NB4 (cell line): ENCODE results near the gene ASAP2.

Experiments
- DNase-seq: peaks from one replicate; pipeline ENCODE4 v3.0.0; 2010; ENCODE audit warnings: low read depth
- H3K4me3 ChIP-seq: one replicate; pipeline ENCODE4 v1.5.1; 2011; ENCODE audit warnings: mild to moderate bottlenecking, low read depth, low read length, moderate library complexity
- CTCF ChIP-seq: IDR thresholded peaks from one replicate; pipeline ENCODE4 v1.5.1; 2012; ENCODE audit warnings: low read depth, low read length
- MYC ChIP-seq: IDR thresholded peaks from 2 replicates; pipeline ENCODE4 v1.6.1; 2011; ENCODE audit warnings: low read depth, low read length
- POLR2A ChIP-seq: IDR thresholded peaks from 2 replicates; pipeline ENCODE4 v1.6.1; 2011; ENCODE audit warnings: mild to moderate bottlenecking; ENCODE audit not compliant: insufficient read length; ENCODE audit errors: extremely low read depth
- TF ChIP-seq, protein P1 (sequence below): IDR thresholded peaks from 2 replicates; pipeline ENCODE4 v1.6.1; 2011; ENCODE audit warnings: low read depth, low read length

ASAP2 gene

DNA sequence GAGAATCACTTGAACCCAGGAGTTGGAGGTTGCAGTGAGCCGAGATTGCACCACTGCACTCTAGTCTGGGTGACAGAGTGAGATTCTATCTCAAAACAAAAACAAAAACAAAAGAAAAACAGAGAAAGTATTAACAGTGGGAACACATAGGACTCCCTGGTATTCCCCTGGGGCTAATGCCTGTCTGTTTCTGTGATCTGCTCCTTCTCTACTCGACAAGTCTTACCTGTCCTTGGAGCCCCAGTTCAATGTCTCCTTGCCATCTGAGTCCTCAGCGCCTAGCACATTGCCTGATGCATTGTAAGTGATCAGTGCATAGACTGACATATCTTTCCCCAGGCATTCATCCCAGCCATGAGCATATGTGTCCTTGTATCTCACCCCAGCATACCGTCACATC lies 85.8 kb downstream of the ASAP2 start:
- DNase-seq: no peak
- H3K4me3 ChIP-seq: no peak overlapping the region
- TF ChIP-seq MYC (no peak), CTCF (no peak), POLR2A (no peak)
- TF ChIP-seq, protein P1, sequence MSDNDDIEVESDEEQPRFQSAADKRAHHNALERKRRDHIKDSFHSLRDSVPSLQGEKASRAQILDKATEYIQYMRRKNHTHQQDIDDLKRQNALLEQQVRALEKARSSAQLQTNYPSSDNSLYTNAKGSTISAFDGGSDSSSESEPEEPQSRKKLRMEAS: no peak

DNA sequence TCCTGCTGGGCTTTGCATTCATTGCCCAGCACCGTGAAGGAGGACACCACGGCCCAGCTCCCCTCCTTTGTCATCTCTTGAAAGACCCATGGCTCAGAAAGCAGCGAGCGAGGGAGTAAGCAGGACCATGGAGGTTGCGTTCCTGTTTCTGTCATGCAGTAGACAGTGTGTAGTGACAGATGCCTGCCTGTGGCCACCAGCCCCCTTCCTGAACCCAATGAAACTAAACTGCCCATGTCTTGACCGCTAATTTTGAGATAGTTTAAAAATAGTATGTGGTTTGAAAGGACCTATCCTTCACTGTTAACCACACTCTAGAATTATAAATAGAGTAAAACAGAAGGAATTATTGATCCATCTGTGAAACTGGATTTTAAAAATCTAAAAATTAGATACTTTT lies 88.2 kb downstream of the ASAP2 start:
- TF ChIP-seq CTCF (no peak), MYC (no peak), POLR2A (no peak)
- TF ChIP-seq, protein P1: no peak
- no peak overlapping the region for H3K4me3 ChIP-seq
- DNase-seq: no peak

GRCh38 chr2:9296559-9296958 lies 89.9 kb downstream of the ASAP2 start:
- no peak for DNase-seq
- H3K4me3 ChIP-seq: no peak overlapping the region
- no peak for TF ChIP-seq MYC
- TF ChIP-seq, protein P1: no peak
- TF ChIP-seq CTCF: no peak
- no peak for TF ChIP-seq POLR2A

- TF ChIP-seq, protein P1: no peak
- TF ChIP-seq CTCF (no peak), MYC (no peak), POLR2A (no peak)
- no peak for DNase-seq
- H3K4me3 ChIP-seq: no peak overlapping the region
Observed at GRCh38 chr2:9297156-9297555, 90.5 kb downstream of the ASAP2 start.

GRCh38 chr2:9297807-9298206 lies 91.2 kb downstream of the ASAP2 start:
- TF ChIP-seq POLR2A (no peak), CTCF (no peak), MYC (no peak)
- TF ChIP-seq, protein P1: no peak
- DNase-seq: no peak
- no peak overlapping the region for H3K4me3 ChIP-seq

DNA sequence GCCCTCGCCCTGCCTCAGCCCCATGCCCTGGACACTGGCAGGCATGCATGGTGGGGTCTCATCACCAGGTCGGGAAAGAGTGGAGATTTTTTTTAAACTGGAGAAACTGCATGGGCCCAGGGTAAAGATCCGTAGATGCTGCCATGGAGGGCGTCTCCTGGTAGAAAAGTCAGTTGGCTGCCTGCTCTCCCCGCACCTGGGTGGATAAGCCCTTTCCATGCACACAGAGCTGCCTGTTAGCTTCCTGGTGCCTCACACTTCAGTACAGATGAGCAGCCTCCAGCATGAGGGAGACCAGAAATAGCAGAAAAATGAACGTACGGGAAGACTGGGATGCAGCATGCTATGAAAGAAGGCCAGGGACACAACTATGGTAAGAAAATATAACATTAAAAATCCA lies 92.0 kb downstream of the ASAP2 start:
- no peak for TF ChIP-seq POLR2A
- H3K4me3 ChIP-seq: no peak overlapping the region
- DNase-seq: no peak
